HG03025 (cell line): ENCODE data around the gene RABAC1.
"Not testable (repeated sequence)": the region's sequence is repeated elsewhere in the genome, so short reads cannot be mapped to it uniquely, and the experiment has no call there.

Experiments
- ATAC-seq: cut with Tn5 transposase; IDR thresholded peaks from one replicate; pipeline ENCODE4 v1.9.1; 2021; ENCODE audit warnings: mild to moderate bottlenecking, moderate library complexity; ENCODE audit not compliant: unreplicated experiment, low FRiP score

RABAC1 gene

GRCh38 chr19:41959056-41960053 is at the start of gene RABAC1:
Gene RABAC1, minus strand, starts transcription at chr19:41959321. Its CDS starts 29 bp downstream, at chr19:41959292.
- ATAC-seq: peak; percentile 75

- ATAC-seq: no peak
These were observed 47.4 kb upstream of the RABAC1 start for GRCh38 chr19:42006569-42006968.

- no peak for ATAC-seq
These were observed 46.4 kb upstream of the RABAC1 start for GRCh38 chr19:42005504-42005903.

- no peak for ATAC-seq
These were observed 44.6 kb upstream of the RABAC1 start for GRCh38 chr19:42003506-42004294.

- no peak for ATAC-seq
These were observed 40.7 kb upstream of the RABAC1 start for GRCh38 chr19:41999878-42000208.

GRCh38 chr19:41999071-41999877 is 40.2 kb upstream of the RABAC1 start:
- no peak for ATAC-seq

- no peak for ATAC-seq
These were observed 39.3 kb upstream of the RABAC1 start for GRCh38 chr19:41998246-41999020.

GRCh38 chr19:41997851-41998229 is 38.7 kb upstream of the RABAC1 start:
- no peak for ATAC-seq

- no peak for ATAC-seq
These were observed 38.2 kb upstream of the RABAC1 start for GRCh38 chr19:41997121-41997850.

GRCh38 chr19:41995959-41996797 is 37.1 kb upstream of the RABAC1 start:
- no peak for ATAC-seq

GRCh38 chr19:41994994-41995958 is 36.2 kb upstream of the RABAC1 start:
- ATAC-seq: no peak

- no peak for ATAC-seq
These were observed 35.4 kb upstream of the RABAC1 start for GRCh38 chr19:41994521-41994971.

- no peak for ATAC-seq
These were observed 34.7 kb upstream of the RABAC1 start, which contains the start of gene ATP1A3 for GRCh38 chr19:41993612-41994483. Gene ATP1A3, minus strand, starts transcription at chr19:41994230. Its CDS starts 154 bp downstream, at chr19:41994076.

- ATAC-seq: not testable (repeated sequence)
These were observed 32.9 kb upstream of the RABAC1 start for GRCh38 chr19:41991925-41992569.

- no peak for ATAC-seq
These were observed 31.9 kb upstream of the RABAC1 start for GRCh38 chr19:41991025-41991424.

GRCh38 chr19:41990615-41991014 is 31.5 kb upstream of the RABAC1 start:
- no peak for ATAC-seq
